Fibroblast of the aortic adventitia (primary cell): Measurements from ENCODE around the gene ZDHHC16. TPM values are rescaled to one million over a fixed set of nuclear protein-coding genes. Genes with fewer than 3 reads are reported as not detected.
A peak's percentile ranks its signal among the peaks of the same experiment; 100 is the strongest.
"Not testable (repeated sequence)": the region's sequence is repeated elsewhere in the genome, so short reads cannot be mapped to it uniquely, and the experiment has no call there.

Source experiments
- DNase-seq: peaks from one replicate; pipeline ENCODE4 v3.0.0-alpha.2; 2010; ENCODE audit warnings: low read depth
- H3K4me3 ChIP-seq: 2 replicates; pipeline ENCODE4 v1.5.1; 2011; ENCODE audit warnings: low read depth, mild to moderate bottlenecking, control low read depth, low read length, moderate library complexity
- CTCF ChIP-seq: IDR thresholded peaks from 2 replicates; pipeline ENCODE4 v1.5.1; 2011; ENCODE audit warnings: mild to moderate bottlenecking, low read length, control low read depth, inconsistent platforms; ENCODE audit not compliant: insufficient read depth
- total RNA-seq: library from RNA; depleted of rRNA; stranded (reverse); fragments of >200 nt; gene quantifications from 2 replicates; pipeline ENCODE4 v1.2.3, GENCODE V29; 2012; ENCODE audit warnings: low replicate concordance

ZDHHC16 gene
- total RNA-seq, 1 donor: 45.5 TPM

GRCh38 chr10:97463363-97464132, 17.6 kb downstream of the ZDHHC16 start:
- no peak overlapping the region for H3K4me3 ChIP-seq
- TF ChIP-seq CTCF: peak; percentile 88
- DNase-seq: peak; percentile 72

DNA sequence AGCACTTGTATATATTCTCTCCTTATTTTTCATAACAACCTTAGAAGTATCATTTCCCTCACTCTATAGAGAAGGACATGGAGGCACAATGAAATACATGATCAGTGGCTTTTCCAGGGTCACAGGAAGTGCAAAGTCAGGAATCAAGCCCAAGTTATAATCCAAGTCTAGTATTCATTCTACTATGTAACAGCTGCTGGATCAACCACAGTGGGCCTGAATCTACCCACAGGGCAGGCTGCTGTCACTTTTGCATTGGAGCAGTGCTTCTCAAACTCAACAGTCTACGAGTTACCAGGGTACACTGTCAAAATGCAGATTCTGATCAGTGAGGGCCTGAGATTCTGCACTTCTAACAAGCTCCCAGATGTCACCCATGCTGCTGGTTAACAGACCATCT, 18.3 kb downstream of the ZDHHC16 start:
- H3K4me3 ChIP-seq: no peak overlapping the region
- no peak for TF ChIP-seq CTCF
- no peak for DNase-seq

DNA sequence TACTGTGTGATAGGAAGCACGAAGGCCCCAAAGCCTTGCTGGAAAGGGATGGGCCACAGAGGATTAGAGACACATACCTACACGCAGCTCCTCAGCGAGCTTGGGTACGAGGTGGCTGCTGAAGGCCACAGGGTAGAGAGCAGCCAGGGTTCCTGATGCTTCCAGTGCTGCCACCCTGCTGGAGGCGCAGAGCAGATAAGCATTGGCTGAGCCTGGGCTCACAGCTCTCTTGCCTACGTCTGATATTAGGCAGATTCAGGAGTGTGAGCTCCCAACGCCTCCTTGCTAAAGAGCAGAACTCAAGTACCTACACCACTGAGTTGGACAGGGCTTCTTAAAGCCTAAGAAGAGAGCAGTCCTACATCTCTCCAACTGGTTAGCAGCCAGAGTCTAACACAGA, 20.0 kb downstream of the ZDHHC16 start:
- TF ChIP-seq CTCF: no peak
- no peak for DNase-seq
- no peak overlapping the region for H3K4me3 ChIP-seq

- no peak overlapping the region for H3K4me3 ChIP-seq
- TF ChIP-seq CTCF: no peak
- DNase-seq: peak; percentile 35
Observed at GRCh38 chr10:97466755-97467154, 20.8 kb downstream of the ZDHHC16 start.

GRCh38 chr10:97468162-97468561, 22.2 kb downstream of the ZDHHC16 start:
- no peak overlapping the region for H3K4me3 ChIP-seq
- no peak for DNase-seq
- no peak for TF ChIP-seq CTCF

GRCh38 chr10:97468781-97469180, 22.8 kb downstream of the ZDHHC16 start:
- not testable (repeated sequence) for DNase-seq, H3K4me3 ChIP-seq

DNA sequence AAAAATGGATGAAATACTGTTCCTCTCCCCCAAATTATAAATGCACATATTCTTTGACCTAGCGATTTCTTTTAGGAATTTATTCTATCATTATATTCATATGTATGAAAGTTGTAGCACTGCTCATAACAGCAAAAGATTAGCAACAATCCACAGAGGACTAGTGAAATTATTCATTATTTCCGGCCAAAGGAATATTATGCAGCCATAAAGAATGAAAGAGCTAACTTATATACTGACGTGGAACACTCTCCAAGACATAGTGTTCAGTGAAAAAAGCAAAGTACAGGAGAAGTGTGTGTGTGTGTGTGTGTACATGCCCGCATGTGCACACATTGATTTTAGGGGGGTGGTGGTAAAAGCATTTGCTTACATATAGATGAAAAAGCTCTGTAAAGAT, 28.9 kb downstream of the ZDHHC16 start:
- DNase-seq: no peak
- TF ChIP-seq CTCF: no peak

More for the DNA sequence above, 28.9 kb downstream of the ZDHHC16 start:
- H3K4me3 ChIP-seq: no peak overlapping the region
